H1 (cell line): ENCODE measurements around the gene ARHGAP26. TPM values are rescaled to one million over a fixed set of nuclear protein-coding genes. Genes with fewer than 3 reads are reported as not detected.

Experiments
- NRF1 ChIP-seq: IDR thresholded peaks from 2 replicates; pipeline ENCODE4 v1.6.1; 2011; ENCODE audit warnings: mild to moderate bottlenecking, low read depth, low read length, improper control_type of control experiment
- TAF1 ChIP-seq: IDR thresholded peaks from 2 replicates; pipeline ENCODE4 v1.6.1; 2011; ENCODE audit warnings: mild to moderate bottlenecking, low read depth, low read length
- YY1 ChIP-seq: IDR thresholded peaks from 2 replicates; pipeline ENCODE4 v1.6.1; 2011; ENCODE audit warnings: low read depth, mild to moderate bottlenecking, low read length
- polyA plus RNA-seq, 7 experiments: library from polyadenylated mRNA; depleted of rRNA in 3 of 7; stranded (reverse) in 5 of 7; unstranded in 2 of 7; fragments of >200 nt in 5 of 7; fragments of 200-250 nt in 2 of 7; gene quantifications; 1 replicate in 5 of 7; 2 replicates in 1 of 7; 4 replicates in 1 of 7; pipeline versions ENCODE4 v1.2.1 to v1.2.3, GENCODE V29; 2011 to 2013; ENCODE audit warnings: missing spikeins in 2 of 7, mixed read lengths in 2 of 7
- total RNA-seq: library from RNA; stranded (reverse); fragmentation: NEBNext Ultra II Directional; extraction: Animal tissue kit (Norgen Biotek cat#: 25700); gene quantifications from 2 replicates; pipeline ENCODE4 v1.2.1, GENCODE V29; 2021

Gene ARHGAP26
- total and polyA plus RNA-seq, 2 of the 8 experiments (the other 6 are each of a cell fraction or from before 2014, with no cell fraction given), result 7.1 to 24.8 TPM

- TF ChIP-seq NRF1, result no peak
- no peak for TF ChIP-seq YY1
- TF ChIP-seq TAF1, result no peak
- TF ChIP-seq, all 59 proteins: peak for 0
Measured at GRCh38 chr5:142934051-142934762, 164.0 kb downstream of the ARHGAP26 start (continued).
